Astrocyte (in vitro differentiated cells and primary cell): Measurements from ENCODE around the gene SHISA8.

ENCODE experiments used
- CTCF ChIP-seq: IDR thresholded peaks from 2 replicates; pipeline ENCODE4 v1.5.1; 2011; ENCODE audit warnings: low read depth, mild to moderate bottlenecking, inconsistent platforms, low read length, moderate library complexity; ENCODE audit not compliant: insufficient read depth
- EZH2 ChIP-seq: IDR thresholded peaks from 2 replicates; pipeline ENCODE4 v1.6.1; 2012; ENCODE audit warnings: mild to moderate bottlenecking, low read length, inconsistent platforms; ENCODE audit not compliant: insufficient read depth

- no peak for TF ChIP-seq CTCF
- no peak for TF ChIP-seq EZH2
Measured at GRCh38 chr22:41873391-41873790, 41.5 kb downstream of the SHISA8 start.
